HG02981 (cell line): ENCODE results near the gene GRIK1.

Experiments
- ATAC-seq: cut with Tn5 transposase; IDR thresholded peaks from one replicate; pipeline ENCODE4 v1.9.1; 2021; ENCODE audit warnings: mild to moderate bottlenecking, moderate library complexity; ENCODE audit not compliant: unreplicated experiment

Gene GRIK1

DNA sequence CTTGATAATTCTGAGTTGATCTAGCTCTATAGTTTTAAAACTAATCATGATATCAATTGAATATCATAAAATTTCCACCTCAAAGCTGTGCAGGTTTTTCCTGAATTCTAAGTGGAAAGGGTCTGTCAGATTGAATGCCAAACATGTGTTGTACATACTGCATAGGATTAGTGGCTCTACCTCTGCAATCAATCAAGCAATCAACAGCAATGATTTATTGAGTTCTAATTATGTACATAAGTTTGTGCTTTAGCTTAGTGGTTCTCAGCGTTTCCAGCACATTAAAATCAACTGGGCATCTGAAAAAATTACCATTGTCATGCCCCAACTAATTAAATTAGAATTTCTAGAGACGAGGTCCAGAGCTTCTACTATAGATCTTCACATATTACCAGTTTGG lies 389.6 kb downstream of the GRIK1 start:
- no peak for ATAC-seq

DNA sequence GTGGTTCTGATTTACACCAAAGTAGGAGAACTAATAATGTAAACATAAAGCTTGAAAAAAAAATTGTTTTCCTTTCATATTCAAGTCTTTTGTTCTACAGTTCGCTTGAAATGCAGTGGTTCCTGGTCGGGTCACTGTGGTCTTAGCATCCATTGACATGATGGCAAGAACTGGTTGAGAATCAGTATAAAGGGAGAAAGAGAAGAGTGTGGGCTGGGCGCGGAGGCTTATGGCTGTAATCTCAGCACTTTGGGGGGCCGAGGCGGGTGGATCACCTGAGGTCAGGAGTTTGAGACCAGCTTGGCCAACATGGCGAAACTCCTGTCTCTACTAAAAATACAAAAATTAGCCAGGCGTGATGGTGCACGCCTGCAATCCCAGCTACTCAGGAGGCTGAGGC lies 390.2 kb downstream of the GRIK1 start:
- ATAC-seq = no peak

DNA sequence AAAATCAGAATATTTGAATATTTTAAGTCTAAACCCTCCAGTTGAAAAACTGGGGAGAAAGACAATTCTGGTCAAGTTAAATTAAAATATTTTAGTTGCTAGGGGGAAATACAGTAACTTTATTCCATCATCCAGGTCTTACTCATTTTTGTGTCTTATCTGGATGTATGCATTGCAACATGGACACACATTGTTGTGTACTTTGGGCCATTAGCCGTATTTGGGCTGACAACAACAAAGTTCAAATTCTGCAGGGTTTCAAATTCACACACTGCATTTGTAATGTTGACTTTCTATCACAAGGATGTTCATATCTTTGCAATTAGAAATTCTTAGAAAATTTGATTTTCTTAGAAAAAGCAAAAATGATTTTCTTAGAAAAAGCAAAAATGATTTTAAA lies 391.8 kb downstream of the GRIK1 start:
- ATAC-seq = no peak

DNA sequence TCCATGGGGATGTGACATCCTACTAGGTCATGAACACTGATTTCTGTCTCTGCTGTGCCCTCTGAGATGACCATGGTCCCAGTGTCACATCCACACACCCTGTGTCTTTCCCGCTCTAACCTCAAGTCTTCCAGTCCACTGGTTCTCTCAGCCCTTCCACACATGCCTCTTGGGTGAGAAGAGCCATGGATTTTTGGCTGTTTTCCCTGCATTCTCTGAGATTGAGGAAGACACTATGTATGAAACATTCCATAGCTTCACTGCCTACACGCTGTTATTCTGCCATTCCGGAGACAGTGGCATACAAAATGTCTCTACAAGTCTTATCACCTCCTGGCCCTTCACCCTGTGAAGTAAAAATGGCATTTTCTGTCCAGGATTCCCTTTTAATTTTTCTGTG lies 393.7 kb downstream of the GRIK1 start:
- ATAC-seq = no peak

DNA sequence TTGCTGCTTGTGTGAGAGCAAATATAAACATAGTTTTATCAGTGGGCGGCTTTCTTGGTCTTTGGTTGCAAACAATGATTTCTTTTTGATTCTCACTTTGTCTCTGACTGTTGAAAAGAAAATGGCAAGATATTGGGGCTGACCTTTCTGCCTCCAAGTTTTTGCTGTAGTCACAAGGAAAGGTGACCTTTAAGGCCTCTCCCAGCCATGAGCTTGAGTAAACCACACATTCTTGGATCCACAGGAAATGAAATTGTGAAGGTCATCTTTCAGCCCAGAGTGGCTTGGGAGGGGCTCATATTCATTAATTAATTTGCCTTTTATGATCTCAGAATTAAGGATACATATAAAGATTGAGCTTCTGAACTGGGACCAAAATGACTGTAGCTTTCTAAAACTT lies 399.5 kb downstream of the GRIK1 start:
- ATAC-seq = no peak

DNA sequence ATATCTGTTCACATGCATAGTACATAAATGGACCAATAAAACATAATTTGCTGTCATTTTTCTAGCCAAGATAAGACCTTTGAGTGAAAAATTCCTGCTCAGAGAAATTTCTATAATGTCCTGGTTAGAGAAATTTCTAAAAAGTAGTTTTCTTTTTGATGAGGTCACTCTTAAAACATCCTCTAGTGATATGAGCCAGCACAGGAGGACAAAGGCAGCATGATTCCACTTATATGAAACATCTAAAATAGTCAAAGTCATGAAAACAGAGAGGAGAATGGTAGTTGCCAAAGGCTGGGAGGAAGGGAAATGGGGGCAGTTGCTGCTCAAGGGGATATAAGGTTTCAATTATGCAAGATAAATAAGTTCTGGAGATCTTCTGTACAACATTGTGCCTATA lies 401.7 kb downstream of the GRIK1 start:
- ATAC-seq = no peak

DNA sequence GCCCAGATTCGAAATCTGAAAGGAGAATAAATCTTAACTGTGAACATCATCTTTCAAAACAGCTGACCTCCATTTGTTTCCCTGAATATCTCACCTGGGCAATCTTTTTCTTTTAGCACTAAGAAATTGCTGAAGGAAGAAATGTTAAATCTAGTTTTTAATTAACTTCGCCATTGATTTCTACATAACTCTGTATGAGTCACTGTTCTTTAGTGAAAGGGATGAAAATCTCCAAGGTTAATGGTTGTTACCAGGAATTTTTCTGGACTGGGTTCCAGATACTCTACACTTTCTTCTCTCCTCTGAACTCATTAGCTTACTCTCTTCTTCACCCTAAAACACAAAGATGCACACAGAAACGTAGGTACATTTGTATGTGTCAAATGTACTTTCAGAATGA lies 405.3 kb downstream of the GRIK1 start:
- ATAC-seq = no peak

DNA sequence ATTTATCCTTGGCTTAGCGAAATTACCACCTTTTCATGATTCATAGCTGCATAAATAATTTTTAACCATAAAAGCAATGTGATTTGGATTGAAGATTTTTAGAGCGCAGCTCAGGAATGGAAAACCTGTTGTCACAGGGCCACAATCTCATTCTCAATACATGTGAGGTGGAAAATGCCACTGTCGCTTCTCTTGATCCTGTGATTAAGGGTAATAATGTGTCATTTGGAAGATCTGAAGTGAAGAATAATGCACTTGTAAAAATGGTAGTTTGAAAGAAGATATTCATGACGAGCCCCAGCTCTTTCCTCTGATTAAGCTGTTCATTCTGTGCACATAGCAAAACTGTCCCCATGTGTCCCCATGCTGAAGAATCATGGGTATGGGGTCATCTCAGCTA lies 410.7 kb downstream of the GRIK1 start:
- ATAC-seq = no peak

DNA sequence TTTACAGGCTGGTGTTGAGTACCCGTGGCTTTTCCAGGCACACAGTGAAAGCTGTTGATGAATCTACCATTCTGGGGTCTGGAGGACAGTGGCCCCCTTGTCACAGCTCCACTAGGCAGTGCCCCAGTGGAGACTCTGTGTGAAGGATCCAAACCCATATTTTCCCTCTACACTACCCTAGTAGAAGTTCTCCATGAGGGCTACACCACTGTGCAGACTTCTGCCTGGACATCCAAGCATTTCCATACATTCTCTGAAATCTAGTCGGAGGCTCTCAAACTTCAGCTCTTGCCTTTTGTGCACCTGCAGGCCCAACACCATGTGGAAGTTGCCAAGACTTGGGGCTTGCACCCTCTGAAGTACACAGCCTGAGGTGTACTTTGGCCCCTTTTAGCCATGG lies 413.3 kb downstream of the GRIK1 start:
- no peak for ATAC-seq

DNA sequence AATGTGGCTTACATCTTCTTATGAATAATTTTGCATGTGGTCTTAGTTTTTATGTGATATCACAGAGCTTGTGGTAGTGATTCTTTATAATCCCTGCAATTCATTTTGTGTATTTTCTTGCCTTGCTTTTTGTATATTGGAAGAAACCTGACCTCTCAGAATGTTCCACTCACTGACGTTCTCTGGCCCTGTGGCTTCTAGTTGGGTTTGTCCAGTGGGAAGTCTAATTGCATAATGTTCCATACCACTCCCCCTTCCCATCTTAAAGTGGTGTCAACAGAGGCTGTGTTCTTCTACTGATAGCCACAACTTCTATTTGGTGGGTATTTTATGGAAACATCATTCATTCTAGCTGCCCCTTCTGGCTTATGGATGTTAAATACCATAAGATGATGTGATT lies 415.7 kb downstream of the GRIK1 start:
- no peak for ATAC-seq

DNA sequence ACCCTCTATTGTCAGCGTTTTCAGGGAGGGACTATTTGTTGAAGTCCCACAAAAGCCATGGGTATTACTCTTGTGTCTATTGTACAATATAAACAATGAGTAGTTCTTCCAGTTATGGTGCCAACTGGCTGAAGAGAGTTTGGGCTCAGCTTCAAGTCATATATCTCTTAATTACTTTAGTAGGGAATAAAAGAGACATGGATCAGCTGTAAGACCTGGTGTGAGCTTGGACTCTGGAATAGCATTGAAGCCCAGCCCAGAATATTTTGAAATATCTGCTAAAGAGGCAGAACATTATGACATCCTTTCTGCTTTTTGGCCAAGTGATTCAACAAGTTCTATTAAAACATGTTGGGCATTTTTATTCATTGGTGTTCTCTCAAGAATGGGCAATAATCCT lies 416.1 kb downstream of the GRIK1 start:
- no peak for ATAC-seq

DNA sequence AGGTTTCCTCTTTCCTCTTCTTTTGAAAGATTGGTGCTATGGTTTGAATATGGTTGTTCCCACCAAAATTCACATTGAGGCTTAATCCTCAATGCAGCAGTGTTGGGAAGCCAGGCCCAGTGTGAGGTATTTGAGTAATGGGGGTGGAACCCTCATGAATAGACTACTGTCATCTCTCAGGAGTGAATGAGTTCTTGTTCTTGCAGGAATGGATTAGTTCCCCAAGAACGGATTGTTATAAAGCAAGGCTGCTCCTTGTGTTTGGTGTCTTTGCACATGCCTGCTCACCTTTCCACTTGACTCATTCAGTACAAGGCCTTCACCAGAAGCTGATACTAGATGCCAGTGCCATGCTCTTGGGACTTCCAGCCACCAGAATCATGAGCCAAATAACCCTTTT lies 417.9 kb downstream of the GRIK1 start:
- no peak for ATAC-seq

DNA sequence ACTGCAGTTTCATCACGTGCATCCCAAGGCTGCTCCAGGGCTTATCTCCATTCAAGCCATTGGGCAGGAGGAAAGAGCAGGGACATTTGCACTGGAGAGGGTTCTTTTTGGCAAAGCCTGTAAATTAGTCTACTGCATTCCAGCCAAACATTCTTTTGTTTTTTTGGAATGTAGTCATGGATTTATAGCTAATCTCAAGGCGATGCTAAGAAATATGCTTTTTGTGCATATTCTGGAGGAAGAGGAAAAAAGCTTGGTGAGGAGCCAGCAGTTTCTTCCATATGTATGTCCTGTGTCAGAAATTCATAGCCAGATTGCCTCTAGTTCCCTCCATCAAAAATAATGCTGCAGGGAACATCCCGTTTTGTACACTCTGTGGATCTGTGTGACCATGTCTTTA lies 419.6 kb downstream of the GRIK1 start:
- no peak for ATAC-seq

DNA sequence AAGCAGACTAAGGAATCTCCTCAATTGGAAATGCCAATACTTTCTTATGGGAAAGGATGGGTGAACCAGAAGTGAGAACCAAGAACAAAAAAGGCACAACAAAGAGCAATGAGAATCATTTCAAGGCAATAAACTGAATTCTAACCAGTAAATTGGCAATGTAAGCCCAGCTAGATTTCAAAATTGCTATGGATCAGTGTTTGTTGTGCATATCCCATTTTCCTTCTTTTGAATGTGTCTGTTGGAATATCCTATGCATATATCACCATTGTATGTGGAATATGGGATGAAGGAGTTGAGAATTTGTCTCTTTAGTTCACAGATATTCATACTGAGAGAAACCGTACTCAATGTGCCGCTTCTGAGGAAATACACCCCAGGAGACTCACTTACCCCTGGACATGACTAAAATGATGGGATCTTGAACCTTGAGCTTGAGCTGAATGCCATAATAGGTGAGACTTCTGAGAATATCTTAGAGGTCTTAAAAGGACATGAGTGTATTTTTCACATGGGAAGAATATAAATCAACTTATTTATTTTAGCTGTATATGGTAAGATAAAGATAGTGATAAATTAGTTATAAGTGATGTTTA lies 425.0 kb downstream of the GRIK1 start:
- ATAC-seq = no peak

DNA sequence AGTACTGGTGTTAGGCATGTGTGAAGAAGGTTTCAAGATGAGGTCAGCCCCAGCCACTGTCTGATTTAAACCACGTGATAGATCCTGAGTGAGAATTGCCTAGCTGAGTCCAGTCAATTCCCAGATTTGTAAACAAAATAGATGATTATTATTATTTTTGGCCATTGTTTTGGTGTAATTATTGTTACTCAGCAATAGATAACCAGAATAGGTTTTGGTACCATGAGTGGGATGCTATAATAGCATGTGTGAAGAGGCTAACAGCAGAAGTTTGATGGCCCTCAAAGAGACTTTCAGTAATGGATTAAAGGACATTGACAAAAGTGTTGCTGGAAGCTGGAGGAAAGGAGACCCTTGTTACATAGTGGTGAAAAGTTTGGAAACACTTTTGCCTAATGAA lies 426.3 kb downstream of the GRIK1 start:
- ATAC-seq = no peak

DNA sequence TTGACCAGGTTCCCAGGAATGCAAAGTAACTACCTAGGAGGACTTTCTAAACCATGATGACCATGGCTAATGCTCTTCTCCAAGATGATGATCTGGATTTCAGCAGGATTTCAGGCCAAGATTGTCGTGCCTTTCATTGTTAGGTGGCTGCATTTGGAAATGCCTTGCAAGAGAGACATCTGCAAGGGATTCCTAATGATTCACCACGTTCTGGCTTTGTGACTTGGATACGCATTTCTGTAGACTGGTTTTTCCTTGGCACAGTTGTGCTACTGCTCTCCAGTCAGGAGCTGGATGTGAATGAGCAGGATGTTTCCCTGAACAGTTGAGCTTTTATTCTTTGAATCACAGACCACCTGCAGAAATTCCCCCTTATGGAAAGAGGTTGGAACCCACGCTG lies 428.7 kb downstream of the GRIK1 start:
- no peak for ATAC-seq

DNA sequence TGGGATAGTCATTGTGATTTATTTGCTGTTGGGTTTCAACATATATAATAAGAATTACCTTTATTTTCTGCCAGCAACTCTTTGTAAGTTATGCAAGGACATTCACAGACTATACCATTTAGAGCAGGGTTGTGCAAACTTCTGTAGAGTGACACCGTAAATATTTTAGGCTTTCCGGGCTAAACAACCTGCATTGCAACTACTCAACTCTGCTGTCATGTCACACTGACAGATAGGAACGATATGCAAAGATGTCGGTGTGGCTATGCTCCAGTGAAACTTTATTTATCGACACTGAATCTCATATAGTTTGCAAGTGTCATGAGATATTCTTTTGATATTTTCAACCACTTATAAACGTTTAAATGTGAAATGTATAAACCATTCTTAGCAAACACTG lies 430.7 kb downstream of the GRIK1 start:
- ATAC-seq = no peak

DNA sequence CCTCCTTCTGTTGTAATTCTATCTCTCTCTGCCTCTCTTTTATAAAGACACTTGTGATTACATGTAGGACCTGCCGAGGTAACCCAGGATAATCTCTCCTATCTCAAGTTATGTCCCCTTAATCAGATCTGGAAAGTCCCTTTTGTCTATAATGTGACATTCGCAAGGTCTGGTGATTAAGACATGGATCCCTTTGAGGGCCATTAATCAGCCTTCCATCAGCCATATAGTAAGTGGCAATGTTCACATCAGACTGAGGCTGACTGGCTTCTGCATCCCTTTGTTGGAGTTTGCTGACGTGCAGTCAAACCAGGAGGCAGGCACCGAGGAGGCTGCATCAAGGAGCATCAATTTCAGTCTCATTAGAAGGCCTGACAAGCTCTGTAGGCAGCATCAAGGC lies 431.5 kb downstream of the GRIK1 start:
- ATAC-seq = no peak

DNA sequence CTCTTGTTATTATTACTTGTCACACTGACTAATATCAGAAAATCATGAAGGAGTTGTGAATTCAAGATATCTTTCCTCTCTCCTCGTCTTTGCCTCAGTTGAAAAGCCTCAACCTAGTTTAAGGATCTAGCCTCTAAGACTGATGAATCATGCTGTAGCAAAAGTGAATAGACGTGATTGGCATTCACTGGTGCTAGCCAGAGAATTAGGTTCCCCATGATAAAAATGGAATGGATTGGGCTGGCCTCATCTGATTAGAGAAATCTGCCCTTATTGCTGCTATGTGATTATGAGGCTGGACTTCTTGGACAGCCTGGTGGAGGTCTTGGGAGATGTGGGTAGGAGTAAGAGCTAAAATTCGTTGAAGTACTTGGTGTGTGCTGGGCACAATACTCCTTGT lies 432.8 kb downstream of the GRIK1 start:
- ATAC-seq = no peak

DNA sequence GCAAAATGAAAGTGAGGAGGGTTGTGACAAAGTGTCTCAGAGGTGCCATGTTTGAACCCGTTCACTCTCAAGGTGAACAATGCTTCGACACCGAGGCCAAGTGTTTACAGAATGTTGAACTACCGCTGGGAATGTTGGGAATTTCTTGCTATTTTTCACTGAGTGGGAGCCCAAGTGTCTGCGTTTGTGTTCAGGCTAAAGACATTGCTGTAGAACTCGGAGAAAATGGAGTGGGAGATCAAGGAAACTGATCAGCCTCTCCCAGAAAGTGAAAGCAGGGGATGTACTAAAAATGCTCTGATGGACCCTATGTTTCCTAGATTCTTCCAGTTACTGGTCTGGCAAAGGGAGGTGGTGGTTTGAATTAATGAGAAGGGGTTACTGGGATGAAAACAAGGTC lies 433.6 kb downstream of the GRIK1 start:
- no peak for ATAC-seq

DNA sequence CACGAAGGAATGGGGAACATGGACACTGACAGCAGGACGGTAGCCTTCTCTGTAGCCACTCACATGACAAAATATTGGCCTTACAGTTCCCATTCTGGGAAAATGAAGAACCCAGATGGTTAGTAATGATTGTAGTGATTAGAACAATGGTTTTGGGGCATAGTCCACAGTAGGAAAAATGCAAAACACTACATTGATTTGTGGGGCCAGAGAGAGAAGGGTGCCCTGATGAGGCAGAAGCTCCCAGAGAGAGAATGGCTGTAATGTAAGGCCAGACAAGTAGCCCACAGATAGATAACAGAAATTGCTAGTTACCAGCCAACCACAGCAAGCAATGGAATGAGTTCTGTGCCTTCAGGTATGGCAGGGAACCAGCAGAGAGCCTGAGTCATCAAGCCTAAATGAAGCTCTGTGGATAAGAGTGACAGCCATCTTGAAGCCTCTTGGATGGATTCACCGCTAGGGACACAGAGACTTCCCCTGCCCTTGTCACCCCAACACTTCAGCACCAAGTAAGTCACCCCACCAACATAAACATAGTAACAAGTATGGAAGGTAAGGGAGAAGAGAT lies 435.0 kb downstream of the GRIK1 start:
- no peak for ATAC-seq

DNA sequence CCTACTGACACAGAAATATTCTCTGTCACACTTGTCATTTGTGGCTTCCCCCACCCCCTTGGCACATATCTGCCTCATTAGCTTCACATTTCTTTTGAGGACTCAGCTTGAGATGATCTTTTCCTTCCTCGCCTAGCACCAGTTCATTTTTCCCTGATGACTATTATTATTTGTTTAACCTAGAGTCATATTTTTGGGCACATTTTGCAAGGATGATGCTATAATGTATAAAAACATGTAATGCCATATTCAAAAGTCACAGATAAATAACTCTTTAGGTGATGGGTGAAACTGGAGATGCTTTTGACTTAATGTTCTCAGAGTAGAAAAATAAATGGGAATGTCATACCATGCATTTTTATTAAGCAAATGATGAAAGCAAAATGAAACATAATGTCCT lies 438.3 kb downstream of the GRIK1 start:
- no peak for ATAC-seq

DNA sequence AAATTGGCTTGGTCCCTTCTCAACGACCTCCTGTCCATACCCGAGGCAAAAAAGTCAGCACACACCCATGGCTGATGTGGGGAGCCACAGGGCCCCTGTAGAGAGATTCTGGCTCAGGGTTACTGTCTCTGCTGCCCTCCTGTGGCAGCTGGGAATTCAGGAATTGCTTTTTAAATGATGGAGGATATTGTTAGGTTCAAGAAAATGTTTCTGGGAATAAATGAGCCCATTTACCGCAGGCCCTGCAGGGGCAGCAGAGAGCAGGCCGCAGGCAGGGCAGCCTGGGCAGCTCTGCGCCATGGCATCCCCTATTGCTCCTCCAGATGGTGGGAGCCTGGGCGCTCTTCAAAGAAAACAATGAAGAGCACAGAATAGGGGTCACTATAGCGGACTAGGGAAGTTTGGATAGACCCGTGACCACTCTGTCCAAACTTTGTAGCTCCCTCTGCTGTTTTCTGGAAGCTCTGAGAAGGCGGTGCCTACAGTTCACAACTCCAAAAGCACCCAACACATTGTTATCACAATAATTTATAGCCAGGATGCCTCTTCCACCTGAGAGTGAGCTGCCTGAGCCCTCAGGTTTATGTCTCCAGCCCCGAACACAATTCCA lies 440.0 kb downstream of the GRIK1 start:
- no peak for ATAC-seq
